Lung (tissue), 12 donors: ENCODE results near the gene RFX3. TPM values are rescaled to one million over a fixed set of nuclear protein-coding genes. Genes with fewer than 3 reads are reported as not detected.

Experiments
- ATAC-seq: fragments of 200-7000 bp; cut with Tn5 transposase; one replicate; pipeline ENCODE4 v1.9.1; 2020; ENCODE audit warnings: moderate number of reproducible peaks; ENCODE audit not compliant: insufficient read depth, low FRiP score
- DNase-seq, 3 donors: peaks; one replicate each; pipeline ENCODE4 v3.0.0-alpha.2; 2013 to 2017
- H3K27ac ChIP-seq, 2 donors: one replicate each; pipeline ENCODE4 v1.5.1; 2013; ENCODE audit warnings: mild to moderate bottlenecking in 2 of 2, moderate library complexity in 2 of 2, control low read depth in 1 of 2, inconsistent platforms in 1 of 2, low read depth in 1 of 2, low read length in 1 of 2
- H3K27me3 ChIP-seq, 3 donors: one replicate each; pipeline ENCODE4 v1.5.1; 2013; ENCODE audit warnings: low read length in 2 of 3; ENCODE audit not compliant: control insufficient read depth in 3 of 3, insufficient read depth in 3 of 3
- H3K36me3 ChIP-seq, 4 donors: one replicate each; pipeline ENCODE4 v1.5.1; 2013; ENCODE audit warnings: low read length in 4 of 4, mild to moderate bottlenecking in 1 of 4, moderate library complexity in 1 of 4; ENCODE audit not compliant: control insufficient read depth in 4 of 4, insufficient read depth in 4 of 4
- H3K4me1 ChIP-seq, 5 donors: one replicate each; pipeline ENCODE4 v1.5.1; 2013; ENCODE audit warnings: low read length in 5 of 5, mild to moderate bottlenecking in 2 of 5, moderate library complexity in 1 of 5; ENCODE audit not compliant: control insufficient read depth in 5 of 5, insufficient read depth in 5 of 5
- H3K4me3 ChIP-seq: one replicate; pipeline ENCODE4 v1.5.1; 2013; ENCODE audit warnings: mild to moderate bottlenecking, control low read depth, moderate library complexity
- H3K9ac ChIP-seq, 2 donors: one replicate each; pipeline ENCODE4 v1.5.1; 2013; ENCODE audit warnings: low read length in 2 of 2, control low read depth in 1 of 2; ENCODE audit not compliant: insufficient read depth in 1 of 2
- H3K9me3 ChIP-seq, 4 donors: one replicate each; pipeline ENCODE4 v1.5.1; 2013; ENCODE audit warnings: low read length in 3 of 4, mild to moderate bottlenecking in 1 of 4, moderate library complexity in 1 of 4; ENCODE audit not compliant: control insufficient read depth in 4 of 4, insufficient read depth in 3 of 4
- WGBS, 2 donors: extraction: QIAGEN DNeasy Blood & Tissue Kit; methylation state at CpG; one replicate each; pipeline ENCODE4 v1.1.7; 2013; 5-methylcytosine and 5-hydroxymethylcytosine counted together
- polyA plus RNA-seq, 2 donors: library from polyadenylated mRNA; stranded (reverse); fragments of 200-250 nt; gene quantifications; one replicate each; pipeline ENCODE4 v1.2.1, GENCODE V29; 2013
- total RNA-seq, 2 donors: library from RNA; depleted of rRNA in 1 of 2; stranded (reverse); fragments of >200 nt in 1 of 2; gene quantifications; one replicate each; pipeline ENCODE4 v1.2.1, GENCODE V29; 2014 to 2021
- TF ChIP-seq, protein P1 (sequence below): IDR thresholded peaks from 2 replicates; pipeline ENCODE4 v1.5.1; 2012; ENCODE audit warnings: mild to moderate bottlenecking; ENCODE audit errors: control extremely low read depth, extremely low read depth
- donor health status: control.
- donor health status: control.
- donor health status: Bipolar disorder and iron deficiency.
- donor health status: healthy.
- donor health status: DM: yes; HTN: yes; CAD: no.

The RFX3 gene
- total and polyA plus RNA-seq, 4 donors = 3.3 to 45.8 (median 14.0) TPM

DNA sequence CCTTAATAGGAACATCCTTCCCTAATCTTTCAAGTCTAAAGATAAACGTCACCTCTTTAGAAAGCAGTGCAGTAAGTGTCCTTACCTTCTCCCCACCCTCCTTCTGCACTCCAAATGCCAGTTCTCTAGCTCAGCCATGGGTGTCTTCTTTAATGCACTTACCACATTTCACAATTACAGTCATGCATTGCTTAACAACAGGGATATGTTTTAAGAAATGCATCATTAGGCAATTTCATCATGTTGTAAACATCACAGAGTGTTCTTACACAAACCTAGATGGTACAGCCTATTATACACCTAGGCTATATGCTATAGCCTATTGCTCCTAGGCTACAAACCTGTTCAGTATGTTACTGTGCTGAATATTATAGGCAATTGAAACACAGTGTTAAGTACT, 91.2 kb downstream of the RFX3 start:
- 22 to 54% methylated on average over 1 of the region's 1 CpG for WGBS, 2 donors

DNA sequence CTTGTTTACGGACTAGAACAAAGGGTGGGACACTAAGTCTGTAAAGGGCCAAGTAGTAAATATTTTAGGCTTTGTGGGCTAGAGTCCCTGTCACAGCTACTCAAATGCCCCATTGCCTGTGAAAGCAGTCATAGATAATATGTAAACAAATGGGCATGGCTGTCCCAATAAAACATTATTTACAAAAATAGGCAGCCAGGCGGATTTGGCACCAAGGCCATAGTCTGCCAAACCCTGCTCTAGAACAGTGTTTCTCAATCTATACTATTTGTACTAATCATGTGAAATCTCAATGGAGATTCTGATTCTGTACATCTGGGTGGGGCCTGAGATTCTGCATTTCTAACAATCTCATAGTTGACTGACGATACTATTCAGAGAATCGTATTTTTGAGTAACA, 92.0 kb downstream of the RFX3 start:
- H3K27ac ChIP-seq = no peak overlapping the region
- no peaks in the 10 kb centered on the region for H3K27me3 ChIP-seq
- TF ChIP-seq, protein P1, sequence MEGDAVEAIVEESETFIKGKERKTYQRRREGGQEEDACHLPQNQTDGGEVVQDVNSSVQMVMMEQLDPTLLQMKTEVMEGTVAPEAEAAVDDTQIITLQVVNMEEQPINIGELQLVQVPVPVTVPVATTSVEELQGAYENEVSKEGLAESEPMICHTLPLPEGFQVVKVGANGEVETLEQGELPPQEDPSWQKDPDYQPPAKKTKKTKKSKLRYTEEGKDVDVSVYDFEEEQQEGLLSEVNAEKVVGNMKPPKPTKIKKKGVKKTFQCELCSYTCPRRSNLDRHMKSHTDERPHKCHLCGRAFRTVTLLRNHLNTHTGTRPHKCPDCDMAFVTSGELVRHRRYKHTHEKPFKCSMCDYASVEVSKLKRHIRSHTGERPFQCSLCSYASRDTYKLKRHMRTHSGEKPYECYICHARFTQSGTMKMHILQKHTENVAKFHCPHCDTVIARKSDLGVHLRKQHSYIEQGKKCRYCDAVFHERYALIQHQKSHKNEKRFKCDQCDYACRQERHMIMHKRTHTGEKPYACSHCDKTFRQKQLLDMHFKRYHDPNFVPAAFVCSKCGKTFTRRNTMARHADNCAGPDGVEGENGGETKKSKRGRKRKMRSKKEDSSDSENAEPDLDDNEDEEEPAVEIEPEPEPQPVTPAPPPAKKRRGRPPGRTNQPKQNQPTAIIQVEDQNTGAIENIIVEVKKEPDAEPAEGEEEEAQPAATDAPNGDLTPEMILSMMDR = no peak
- no peaks in the 10 kb centered on the region for H3K36me3 ChIP-seq
- ATAC-seq = no peak
- H3K4me1 ChIP-seq = peaks cover 0 to 7% (median 3%) of the 10 kb centered on the region in 5 donors
- DNase-seq = no peak
- H3K9me3 ChIP-seq = no peaks in the 10 kb centered on the region
- WGBS, 2 donors = 96 to 98% methylated on average over 4 of the region's 4 CpGs
- no peak overlapping the region for H3K9ac ChIP-seq
- H3K4me3 ChIP-seq = no peak overlapping the region

More for the DNA sequence above, 91.2 kb downstream of the RFX3 start:
- TF ChIP-seq, protein P1 = no peak
- Histone ChIP-seq H3K9ac (no peak overlapping the region), H3K9me3 (no peaks in the 10 kb centered on the region), H3K27ac (no peak overlapping the region), H3K4me1 (peaks cover 0 to 7% (median 3%) of the 10 kb centered on the region in 5 donors), H3K27me3 (no peaks in the 10 kb centered on the region), H3K4me3 (no peak overlapping the region), H3K36me3 (no peaks in the 10 kb centered on the region)
- peak; percentile 53 for ATAC-seq
- peak in 2 of 3 donors; percentile 12 to 51 for DNase-seq

DNA sequence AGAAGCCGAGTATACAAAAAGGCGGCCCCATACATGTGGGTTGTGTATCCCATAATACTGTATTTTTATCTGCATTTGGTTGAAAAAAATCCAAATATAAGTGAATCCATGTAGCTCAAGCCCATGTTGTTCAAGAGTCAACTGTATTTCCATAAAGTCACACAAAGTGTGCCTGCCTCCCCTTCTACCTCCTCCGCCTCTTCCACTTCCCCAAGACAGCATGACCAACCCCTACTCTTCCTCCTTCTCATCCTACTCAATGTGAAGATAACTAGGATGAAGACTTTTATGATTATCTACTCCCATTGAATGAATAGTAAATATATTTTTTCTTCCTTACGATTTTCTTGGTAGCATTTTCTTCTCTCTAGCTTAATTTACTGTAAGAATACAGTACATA, 92.7 kb downstream of the RFX3 start:
- no peak for DNase-seq
- Histone ChIP-seq H3K9me3 (no peaks in the 10 kb centered on the region), H3K4me1 (peaks cover 0 to 7% (median 3%) of the 10 kb centered on the region in 5 donors), H3K27ac (no peak overlapping the region), H3K36me3 (no peaks in the 10 kb centered on the region), H3K4me3 (no peak overlapping the region), H3K27me3 (no peaks in the 10 kb centered on the region), H3K9ac (no peak overlapping the region)
- TF ChIP-seq, protein P1 = no peak
- WGBS, 2 donors = 88 to 95% methylated on average over 4 of the region's 4 CpGs
- ATAC-seq = no peak

DNA sequence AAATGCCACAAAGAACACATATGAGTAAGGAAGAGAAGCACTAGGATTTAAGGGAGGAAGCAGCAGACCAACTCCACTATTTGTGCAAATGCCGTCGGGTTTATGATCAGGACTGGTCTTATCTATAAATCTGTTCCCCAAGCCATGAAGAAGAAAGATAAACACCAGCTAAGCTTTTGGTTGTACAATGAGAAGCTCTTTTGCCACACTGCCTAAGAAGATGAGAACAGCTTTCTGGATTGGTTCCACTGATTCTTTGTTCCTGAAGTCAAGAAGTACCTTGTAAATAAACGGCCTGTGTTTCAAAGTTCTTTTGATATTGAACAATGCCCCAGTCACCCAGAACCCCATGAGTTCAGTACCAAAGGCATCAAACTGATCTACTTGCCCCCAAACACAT, 93.9 kb downstream of the RFX3 start:
- no peak overlapping the region for H3K27ac ChIP-seq
- no peak overlapping the region for H3K4me3 ChIP-seq
- 63 to 76% methylated on average over 3 of the region's 3 CpGs for WGBS, 2 donors
- no peaks in the 10 kb centered on the region for H3K9me3 ChIP-seq
- DNase-seq (no peak), ATAC-seq (no peak)
- no peak overlapping the region for H3K9ac ChIP-seq
- H3K4me1 ChIP-seq = peaks cover 0 to 4% (median 2%) of the 10 kb centered on the region in 5 donors
- no peaks in the 10 kb centered on the region for H3K27me3 ChIP-seq
- TF ChIP-seq, protein P1 = no peak
- no peaks in the 10 kb centered on the region for H3K36me3 ChIP-seq
